Activated CD4-positive, alpha-beta T cell treated with anti-CD3 and anti-CD28 coated beads for 4 hours (primary cell): ENCODE results near the gene WWOX.

Source experiments
- DNase-seq, 2 donors: peaks; one replicate each; pipeline ENCODE4 v3.0.0-alpha.2; 2020

The WWOX gene

GRCh38 chr16:78147911-78148401, 48.5 kb downstream of the WWOX start:
- no peak for DNase-seq

GRCh38 chr16:78150233-78150632, 50.8 kb downstream of the WWOX start:
- DNase-seq = no peak

- no peak for DNase-seq
Measured at GRCh38 chr16:78154729-78155461, 55.4 kb downstream of the WWOX start.

GRCh38 chr16:78155791-78156345, 56.4 kb downstream of the WWOX start:
- no peak for DNase-seq

GRCh38 chr16:78161023-78161729, 61.7 kb downstream of the WWOX start:
- no peak for DNase-seq

GRCh38 chr16:78163772-78164670, 64.6 kb downstream of the WWOX start:
- no peak for DNase-seq

- DNase-seq = no peak
Measured at GRCh38 chr16:78170494-78170933, 71.1 kb downstream of the WWOX start.

- DNase-seq = no peak
Measured at GRCh38 chr16:78175287-78175686, 75.8 kb downstream of the WWOX start.

- DNase-seq = no peak
Measured at GRCh38 chr16:78176435-78176834, 77.0 kb downstream of the WWOX start.

- no peak for DNase-seq
Measured at GRCh38 chr16:78177218-78177617, 77.8 kb downstream of the WWOX start.

- no peak for DNase-seq
Measured at GRCh38 chr16:78177987-78178386, 78.5 kb downstream of the WWOX start.

- no peak for DNase-seq
Measured at GRCh38 chr16:78179666-78180065, 80.2 kb downstream of the WWOX start.

- DNase-seq = no peak
Measured at GRCh38 chr16:78180349-78180748, 80.9 kb downstream of the WWOX start.

- DNase-seq = no peak
Measured at GRCh38 chr16:78183437-78184237, 84.2 kb downstream of the WWOX start.

GRCh38 chr16:78184238-78185183, 85.1 kb downstream of the WWOX start:
- no peak for DNase-seq

- no peak for DNase-seq
Measured at GRCh38 chr16:78189121-78189520, 89.7 kb downstream of the WWOX start.

GRCh38 chr16:78192734-78193488, 93.5 kb downstream of the WWOX start:
- no peak for DNase-seq

- no peak for DNase-seq
Measured at GRCh38 chr16:78194948-78195347, 95.5 kb downstream of the WWOX start.

GRCh38 chr16:78195797-78196196, 96.3 kb downstream of the WWOX start:
- no peak for DNase-seq

GRCh38 chr16:78196502-78196901, 97.0 kb downstream of the WWOX start:
- DNase-seq = no peak
